ENCODE data around the gene ZMYND10. TPM values are rescaled to one million over a fixed set of nuclear protein-coding genes. Genes with fewer than 3 reads are reported as not detected.
A peak's percentile ranks its signal among the peaks of the same experiment; 100 is the strongest.

Gene ZMYND10
- total and polyA plus RNA-seq, 2 donors (not counting 3 experiments of a cell fraction or from before 2014, with no cell fraction given): 0.25 to 0.38 TPM

- no peaks in the 10 kb centered on the region for H3K27me3 ChIP-seq (ENCODE audit: control insufficient read depth in 2 of 2, insufficient read depth in 2 of 2, low read length in 2 of 2)
- no peak overlapping the region for H3K9ac ChIP-seq (replicated peaks; ENCODE audit: extremely low read depth, insufficient read depth, low read length)
- H3K27ac ChIP-seq (ENCODE audit: insufficient read depth, low read depth, low read length): no peak overlapping the region
- FAIRE-seq (peak; percentile 28), DNase-seq (ENCODE audit: low read depth, low spot score) (no peak)
- H3K36me3 ChIP-seq (ENCODE audit: control insufficient read depth in 2 of 2, extremely low read depth in 1 of 2, insufficient read depth in 2 of 2, low read length in 2 of 2): no peaks in the 10 kb centered on the region
- dilution Hi-C loops (cut with MboI; ENCODE audit: extremely low pct_ligation_motif_present, low sequenced_read_pairs) (no loop called here), intact Hi-C loops (cut with micrococcal nuclease) (no loop called here)
- H3K9me1 ChIP-seq (replicated peaks; ENCODE audit: control insufficient read depth, extremely low read depth, insufficient read depth, low read length): no peaks in the 10 kb centered on the region
- CTCF ChIA-PET: interaction anchor here (1.0 to 6.6 kb wide), 2 partner anchors 10 to 19 kb away, joined by 5 to 48 read pairs; partner anchors contain the start of gene HYAL2
- POLR2A ChIA-PET: no interaction called here
- H2AFZ ChIP-seq (ENCODE audit: low read depth, low read length): no peak overlapping the region
- no peak overlapping the region for H3K4me3 ChIP-seq (replicated peaks in 1 of 3; ENCODE audit: insufficient read depth in 1 of 3, low read depth in 1 of 3, low read length in 3 of 3)
- H3K79me2 ChIP-seq (ENCODE audit: control insufficient read depth, insufficient read depth, low read length): no peaks in the 10 kb centered on the region
- H3K4me2 ChIP-seq (ENCODE audit: insufficient read depth, low read length): no peak overlapping the region
- H3K9me3 ChIP-seq (replicated peaks; ENCODE audit: control insufficient read depth, insufficient read depth, low read length): no peaks in the 10 kb centered on the region
- no peak for TF ChIP-seq EZH2 (IDR thresholded peaks at IDR 0.05; ENCODE audit: borderline replicate concordance, low read depth, low read length, severe bottlenecking)
- BruUV-seq (replicated peaks): no TSS peak
- H4K20me1 ChIP-seq (replicated peaks; ENCODE audit: control insufficient read depth, extremely low read depth, insufficient read depth, low read length): no peaks in the 10 kb centered on the region
- H3K4me1 ChIP-seq (ENCODE audit: control insufficient read depth, extremely low read depth, insufficient read depth, low read length): peaks cover 15% of the 10 kb centered on the region
Observed at GRCh38 chr3:50304601-50305000, 40.9 kb downstream of the ZMYND10 start.

GRCh38 chr3:50303013-50303815, 42.3 kb downstream of the ZMYND10 start, which contains the start of gene HYAL1:
TSS of gene HYAL1 (minus strand) at chr3:50303574. CDS start at chr3:50302956, 618 bp downstream.
- Histone ChIP-seq H3K4me3 (replicated peaks in 1 of 3; ENCODE audit: insufficient read depth in 1 of 3, low read depth in 1 of 3, low read length in 3 of 3) (no peak within 1 kb of the TSS), H4K20me1 (replicated peaks; ENCODE audit: control insufficient read depth, extremely low read depth, insufficient read depth, low read length) (no peaks in the 10 kb centered on the region), H3K4me2 (ENCODE audit: insufficient read depth, low read length) (no peak within 1 kb of the TSS), H3K9ac (replicated peaks; ENCODE audit: extremely low read depth, insufficient read depth, low read length) (no peak within 1 kb of the TSS), H2AFZ (ENCODE audit: low read depth, low read length) (no peak within 1 kb of the TSS), H3K9me1 (replicated peaks; ENCODE audit: control insufficient read depth, extremely low read depth, insufficient read depth, low read length) (no peaks in the 10 kb centered on the region), H3K79me2 (ENCODE audit: control insufficient read depth, insufficient read depth, low read length) (no peaks in the 10 kb centered on the region), H3K36me3 (ENCODE audit: control insufficient read depth in 2 of 2, extremely low read depth in 1 of 2, insufficient read depth in 2 of 2, low read length in 2 of 2) (no peaks in the 10 kb centered on the region), H3K9me3 (replicated peaks; ENCODE audit: control insufficient read depth, insufficient read depth, low read length) (no peaks in the 10 kb centered on the region), H3K27ac (ENCODE audit: insufficient read depth, low read depth, low read length) (no peak within 1 kb of the TSS), H3K27me3 (ENCODE audit: control insufficient read depth in 2 of 2, insufficient read depth in 2 of 2, low read length in 2 of 2) (no peaks in the 10 kb centered on the region), H3K4me1 (ENCODE audit: control insufficient read depth, extremely low read depth, insufficient read depth, low read length) (peaks cover 23% of the 10 kb centered on the region)
- ChIA-PET POLR2A (no interaction called here), CTCF (interaction anchor here (0.6 to 6.6 kb wide), 3 partner anchors 15 to 77 kb away, joined by 3 to 48 read pairs (median 3); partner anchors contain the start of gene HYAL2)
- no TSS peak for BruUV-seq (replicated peaks)
- dilution Hi-C loops (cut with MboI; ENCODE audit: extremely low pct_ligation_motif_present, low sequenced_read_pairs): no loop called here
- FAIRE-seq: no peak
- intact Hi-C loops (cut with micrococcal nuclease): no loop called here
- TF ChIP-seq MAX (IDR thresholded peaks at IDR 0.05; ENCODE audit: insufficient read depth, insufficient read length) (no peak), POLR2AphosphoS5 (IDR thresholded peaks at IDR 0.05; ENCODE audit: insufficient read depth, low read depth, low read length) (peak; percentile 25), CTCF (IDR thresholded peaks at IDR 0.05; ENCODE audit: extremely low read depth in 1 of 2, insufficient read depth in 1 of 2, low read depth in 1 of 2, low read length in 2 of 2) (peak in 1 of 2 donors; percentile 10), EZH2 (IDR thresholded peaks at IDR 0.05; ENCODE audit: borderline replicate concordance, low read depth, low read length, severe bottlenecking) (no peak)
- DNase-seq (ENCODE audit: low read depth, low spot score): no peak

Data from endothelial cell of umbilical vein (primary cell).